ENCODE measurements around the gene GOLGA6B.
"Not testable (repeated sequence)": the region's sequence is repeated elsewhere in the genome, so short reads cannot be mapped to it uniquely, and the experiment has no call there.

Gene GOLGA6B

DNA sequence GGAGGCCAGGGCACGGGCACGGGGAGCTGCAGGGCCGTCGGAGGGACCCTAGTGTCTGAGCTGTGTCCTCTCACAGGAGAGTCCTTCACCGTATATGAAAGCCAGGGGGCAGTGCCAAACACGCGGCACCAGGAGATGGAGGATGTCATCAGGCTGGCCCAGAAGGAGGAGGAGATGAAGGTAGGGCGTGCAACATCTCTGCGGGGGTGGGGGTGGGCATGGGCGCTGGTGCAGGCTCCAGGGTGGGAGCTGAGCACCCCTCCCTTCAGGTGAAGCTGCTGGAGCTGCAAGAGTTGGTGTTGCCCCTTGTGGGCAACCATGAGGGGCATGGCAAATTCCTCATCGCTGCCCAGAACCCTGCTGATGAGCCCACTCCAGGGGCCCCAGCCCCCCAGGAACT, 11.2 kb downstream of the GOLGA6B start:
- not testable (repeated sequence) for DNase-seq

- not testable (repeated sequence) for DNase-seq
Observed at GRCh38 chr15:72669803-72670202, 15.3 kb downstream of the GOLGA6B start.

GRCh38 chr15:72670656-72671352, 16.3 kb downstream of the GOLGA6B start:
- DNase-seq: peak; percentile 76

- DNase-seq: no peak
Observed at GRCh38 chr15:72671525-72671924, 17.0 kb downstream of the GOLGA6B start.

- no peak for DNase-seq
Observed at GRCh38 chr15:72676838-72677237, 22.3 kb downstream of the GOLGA6B start.

- no peak for DNase-seq
Observed at GRCh38 chr15:72680931-72681330, 26.4 kb downstream of the GOLGA6B start.

- DNase-seq: no peak
Observed at GRCh38 chr15:72682772-72683171, 28.3 kb downstream of the GOLGA6B start.

DNA sequence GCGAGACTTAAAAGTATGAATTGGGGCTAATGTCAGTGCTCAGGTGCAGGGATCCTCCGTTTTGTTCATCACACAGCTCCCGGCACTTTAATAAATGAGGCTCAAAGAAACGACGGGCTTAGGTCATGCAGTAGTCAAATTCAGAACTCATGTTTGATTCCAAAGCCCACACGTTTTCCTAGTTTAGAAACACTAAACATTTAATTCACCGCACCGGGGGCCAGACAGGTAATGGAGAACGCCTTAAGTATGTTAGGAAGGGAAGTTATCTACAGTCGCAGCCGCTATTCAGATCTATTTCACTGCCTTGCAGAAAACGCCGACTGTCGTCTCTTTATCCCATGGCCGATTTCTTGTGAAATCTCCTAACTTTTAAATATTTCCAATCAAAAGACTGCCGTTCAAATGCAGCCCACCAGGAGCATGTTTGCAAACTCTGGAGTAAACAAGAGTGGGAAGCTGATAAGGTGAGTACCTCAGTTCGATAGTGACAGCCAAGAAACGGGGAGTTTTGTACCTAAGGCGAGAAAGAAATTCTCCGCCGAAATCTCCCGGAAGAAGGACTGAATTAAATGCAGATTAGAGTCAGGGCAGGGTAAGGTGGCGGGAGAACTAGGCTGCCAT, 30.9 kb downstream of the GOLGA6B start:
- DNase-seq: no peak

GRCh38 chr15:72685925-72686794, 31.7 kb downstream of the GOLGA6B start, which contains the start of the genes BBS4 and HIGD2B:
BBS4 (plus strand) TSS chr15:72686207; CDS start chr15:72686228, 21 bp downstream.
HIGD2B (minus strand) TSS chr15:72686182; CDS start chr15:72676374, 9,808 bp downstream.
- DNase-seq: peak; percentile 93

GRCh38 chr15:72688697-72689096, 34.2 kb downstream of the GOLGA6B start:
- DNase-seq: no peak

- no peak for DNase-seq
Observed at GRCh38 chr15:72690938-72691337, 36.4 kb downstream of the GOLGA6B start.

- DNase-seq: no peak
Observed at GRCh38 chr15:72698938-72699337, 44.4 kb downstream of the GOLGA6B start.

GRCh38 chr15:72700076-72700475, 45.6 kb downstream of the GOLGA6B start:
- no peak for DNase-seq

- no peak for DNase-seq
Observed at GRCh38 chr15:72706266-72706665, 51.8 kb downstream of the GOLGA6B start.

GRCh38 chr15:72708551-72709303, 54.2 kb downstream of the GOLGA6B start:
- DNase-seq: not testable (repeated sequence)

Data from activated CD4-positive, alpha-beta T cell treated with anti-CD3 and anti-CD28 coated beads, Interleukin-2, Interleukin-6, amounts not matched to agents 100 ng/mL and 50 ng/mL, durations not matched to agents 16 hours and 8 hours (primary cell).